ENCODE measurements around the gene METTL15.
"Not testable (repeated sequence)": the region's sequence is repeated elsewhere in the genome, so short reads cannot be mapped to it uniquely, and the experiment has no call there.

METTL15 gene

DNA sequence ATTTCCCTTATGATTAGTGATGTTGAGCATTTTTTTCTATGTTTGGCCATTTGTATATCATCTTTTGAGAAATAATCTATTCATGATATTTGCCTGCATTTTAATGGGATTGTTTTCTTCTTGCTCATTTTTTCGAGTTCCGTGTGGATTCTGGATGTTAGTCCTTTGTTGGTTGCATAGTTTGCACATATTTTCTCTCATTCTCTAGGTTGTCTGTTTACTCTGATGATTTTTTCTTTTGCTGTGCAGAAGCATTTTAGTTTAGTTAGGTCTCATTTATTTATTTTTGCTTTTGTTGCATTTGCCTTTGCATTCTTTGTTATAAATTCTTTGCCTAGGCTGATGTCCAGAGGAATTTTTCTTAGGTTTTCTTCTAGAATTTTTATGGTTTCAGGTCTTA, 87.3 kb downstream of the METTL15 start:
- DNase-seq (ENCODE audit: low read depth in 4 of 4, low spot score in 1 of 4): no peak

DNA sequence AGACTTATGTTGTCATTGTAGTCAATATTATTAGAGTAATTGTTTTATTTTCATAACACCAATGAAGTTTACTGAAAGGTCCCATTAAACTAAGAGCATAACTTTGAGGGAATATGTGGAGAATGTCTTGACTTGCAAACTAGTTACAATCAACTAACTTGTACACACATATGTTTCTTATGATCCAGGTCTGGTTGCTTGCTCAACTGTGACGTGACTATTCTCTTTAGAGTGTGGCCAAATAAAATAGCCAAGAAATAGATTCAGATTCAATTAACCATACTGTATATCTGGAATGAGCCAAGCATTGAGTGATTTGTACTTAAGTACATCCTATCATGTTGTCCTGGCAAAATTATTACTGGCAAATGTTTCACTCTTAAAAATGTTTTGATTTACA, 101.7 kb downstream of the METTL15 start:
- DNase-seq (ENCODE audit: low read depth in 4 of 4, low spot score in 1 of 4): no peak

DNA sequence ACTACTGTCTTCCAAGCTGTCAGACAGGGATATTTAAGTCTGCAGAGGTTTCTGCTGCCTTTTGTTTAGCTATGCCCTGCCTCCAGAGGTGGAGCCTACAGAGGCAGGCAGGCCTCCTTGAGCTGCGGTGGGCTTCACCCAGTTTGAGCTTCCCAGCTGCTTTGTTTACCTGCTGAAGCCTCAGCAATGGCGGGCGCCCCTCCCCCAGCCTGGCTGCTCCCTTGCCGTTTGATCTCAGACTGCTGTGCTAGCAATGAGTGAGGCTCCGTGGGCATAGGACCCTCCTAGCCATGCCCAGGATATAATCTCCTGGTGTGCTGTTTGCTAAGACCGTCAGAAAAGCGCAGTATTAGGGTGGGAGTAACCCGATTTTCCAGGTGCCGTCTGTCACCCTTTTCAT, 113.9 kb downstream of the METTL15 start:
- DNase-seq (ENCODE audit: low read depth in 4 of 4, low spot score in 1 of 4): not testable (repeated sequence)

DNA sequence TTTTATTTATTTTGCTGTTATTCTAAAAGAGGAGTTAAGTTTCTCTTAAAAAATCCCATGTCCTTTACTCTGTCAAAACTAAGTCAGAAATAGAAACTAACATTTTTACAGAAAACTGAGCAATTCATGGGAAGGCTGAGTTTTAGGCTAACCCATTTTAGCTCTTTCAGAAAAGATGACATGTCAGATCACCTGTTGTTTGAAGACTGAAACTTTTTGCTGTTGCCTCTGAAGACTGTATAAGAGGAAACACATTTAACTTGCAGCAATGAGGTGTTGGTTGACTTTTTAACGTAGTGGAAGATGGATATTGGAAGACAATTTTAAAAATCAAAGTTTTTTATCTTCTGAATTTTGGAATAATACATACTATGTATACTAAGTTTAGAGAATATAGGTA, 115.4 kb downstream of the METTL15 start:
- no peak for DNase-seq (ENCODE audit: low read depth in 4 of 4, low spot score in 1 of 4)

DNA sequence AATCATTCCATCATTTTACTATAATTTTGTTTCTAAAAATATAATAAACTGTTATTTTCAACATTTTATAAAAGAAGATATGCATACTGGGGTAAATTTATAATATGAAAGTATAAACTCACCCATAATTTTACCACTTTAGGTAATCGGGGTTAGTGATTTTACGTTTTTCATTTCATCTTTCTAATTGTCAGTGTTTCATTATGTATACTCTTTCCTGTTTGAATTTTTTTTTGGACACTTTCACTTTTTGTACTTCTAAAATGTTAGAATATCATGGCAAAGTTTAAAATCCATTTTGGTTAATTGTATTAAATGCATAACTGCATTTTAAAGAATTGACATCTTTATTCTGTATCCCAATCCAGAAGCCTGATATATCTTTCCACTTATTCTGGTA, 115.8 kb downstream of the METTL15 start:
- DNase-seq (ENCODE audit: low read depth in 4 of 4, low spot score in 1 of 4): no peak

DNA sequence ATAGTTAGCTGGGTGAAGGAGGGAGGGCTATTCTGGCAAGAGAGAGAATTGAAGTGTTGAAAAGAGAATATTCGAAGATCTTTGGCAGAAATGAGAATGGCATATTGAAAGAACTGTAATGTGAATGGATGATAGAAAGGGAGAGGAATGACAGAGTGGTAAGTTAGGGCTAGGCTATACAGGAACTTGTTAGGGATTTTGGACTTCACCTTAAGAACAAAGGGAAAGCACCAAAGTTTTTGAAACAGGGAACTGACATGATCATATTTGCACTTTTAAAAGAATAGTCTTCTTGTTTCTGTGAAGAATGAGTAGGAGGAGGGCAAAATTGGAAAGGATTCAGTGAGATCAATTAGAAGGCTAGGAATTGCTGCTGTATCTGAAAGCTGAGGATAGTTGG, 119.3 kb downstream of the METTL15 start:
- DNase-seq (ENCODE audit: low read depth in 4 of 4, low spot score in 1 of 4): no peak

DNA sequence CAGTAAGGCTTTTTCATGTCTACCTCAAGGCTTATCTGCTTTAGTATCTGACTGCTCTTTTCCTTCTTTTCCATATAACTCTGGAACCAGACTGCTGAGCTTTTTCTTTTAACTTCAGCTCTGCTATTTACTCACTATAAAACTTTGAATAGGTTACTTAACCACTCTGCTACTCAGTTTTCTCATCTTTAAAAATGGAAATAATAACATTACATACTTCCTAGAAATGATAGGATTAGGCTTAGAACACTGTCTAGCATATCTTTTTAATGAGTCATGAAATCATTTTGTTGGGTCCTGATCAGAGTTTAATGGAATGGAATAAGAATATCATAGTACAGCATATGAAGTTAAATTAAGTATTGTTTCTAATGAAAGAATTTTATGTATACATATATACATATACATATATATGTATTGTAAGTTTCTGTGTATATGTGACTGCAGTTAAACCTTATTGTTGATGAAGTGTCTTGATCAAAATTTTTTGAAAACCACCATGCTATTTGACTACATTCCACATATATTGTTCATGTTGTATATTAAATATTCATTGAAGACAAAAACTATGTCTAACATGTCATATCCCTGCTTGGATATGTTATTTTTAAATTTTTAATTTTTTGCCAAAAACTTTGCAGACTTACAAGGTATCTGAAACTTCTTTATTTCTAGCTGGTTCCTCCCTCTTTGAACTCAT, 120.2 kb downstream of the METTL15 start:
- DNase-seq (ENCODE audit: low read depth in 4 of 4, low spot score in 1 of 4): no peak

DNA sequence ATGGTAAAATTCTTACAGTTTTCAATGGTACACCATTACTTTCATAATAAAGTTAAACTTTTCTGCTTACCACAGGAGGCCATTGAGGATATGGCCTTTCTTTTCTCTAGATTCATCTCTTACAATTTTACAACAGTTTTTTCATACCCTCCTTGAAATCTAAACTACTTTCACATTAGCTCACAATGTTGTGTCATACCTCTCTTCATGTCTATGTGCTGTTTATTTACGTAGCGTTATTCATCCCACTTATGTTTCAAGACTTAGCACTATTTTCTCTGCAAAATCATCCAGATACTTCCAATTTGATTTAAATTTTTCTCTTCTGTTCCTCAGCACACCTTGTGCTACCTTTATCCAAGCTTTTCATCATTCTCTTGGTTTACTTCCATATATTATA, 123.3 kb downstream of the METTL15 start:
- no peak for DNase-seq (ENCODE audit: low read depth in 4 of 4, low spot score in 1 of 4)

DNA sequence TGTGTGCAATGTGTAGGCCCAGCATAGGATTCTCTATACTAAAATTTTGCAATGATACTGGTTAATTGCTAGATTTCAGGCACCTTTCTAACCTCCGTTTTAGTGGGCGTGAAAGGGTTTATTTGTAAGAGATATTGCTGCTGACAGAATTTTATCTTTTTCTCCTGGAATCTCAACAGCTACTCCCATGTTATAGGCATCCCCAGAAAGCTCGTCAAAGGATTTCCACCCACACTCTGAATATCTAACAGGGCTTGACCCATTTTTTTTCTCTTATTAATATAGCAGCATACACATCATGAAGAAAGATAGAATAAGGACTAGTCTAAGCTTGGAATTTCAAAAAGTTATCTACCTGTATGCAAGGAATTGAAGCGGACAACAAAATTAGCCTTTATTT, 124.5 kb downstream of the METTL15 start:
- no peak for DNase-seq (ENCODE audit: low read depth in 4 of 4, low spot score in 1 of 4)

DNA sequence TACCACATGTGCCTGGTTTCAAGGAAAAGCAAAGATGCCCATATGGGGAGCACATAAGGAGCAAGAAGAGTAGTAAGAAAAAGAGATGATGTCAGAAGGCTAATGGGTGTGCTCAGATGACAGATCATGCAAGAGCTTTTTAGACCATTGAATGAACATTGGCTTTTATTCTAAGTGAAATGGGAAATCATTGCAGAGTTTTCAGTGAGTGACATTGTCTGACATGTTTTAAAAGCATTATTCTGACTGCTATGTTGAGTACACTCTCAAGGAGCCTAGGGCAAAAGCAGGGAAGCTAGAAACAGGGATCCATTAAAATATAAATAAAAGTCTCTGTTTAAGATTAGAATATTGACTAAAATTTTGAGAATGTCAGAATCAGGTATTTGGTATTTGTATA, 133.6 kb downstream of the METTL15 start:
- DNase-seq (ENCODE audit: low read depth in 4 of 4, low spot score in 1 of 4): no peak

DNA sequence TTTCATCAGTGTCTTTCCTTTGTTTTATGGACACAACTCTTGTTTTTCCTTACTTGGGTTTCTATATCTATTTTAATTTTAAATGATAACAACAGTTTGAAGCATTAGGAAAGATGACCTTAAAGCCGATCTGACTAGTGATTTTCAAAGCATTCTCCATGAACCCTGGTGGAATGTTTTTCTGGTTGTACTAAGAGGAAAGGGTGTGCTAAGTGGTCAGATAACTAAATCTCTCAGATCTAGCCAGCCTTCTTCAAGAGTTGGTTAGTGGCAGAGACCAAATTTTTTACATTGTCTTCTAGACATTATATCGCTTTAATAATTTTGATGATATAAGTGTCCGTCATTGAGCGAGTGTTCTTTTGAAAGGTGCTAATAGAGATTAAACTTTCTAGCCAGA, 134.4 kb downstream of the METTL15 start:
- no peak for DNase-seq (ENCODE audit: low read depth in 4 of 4, low spot score in 1 of 4)

DNA sequence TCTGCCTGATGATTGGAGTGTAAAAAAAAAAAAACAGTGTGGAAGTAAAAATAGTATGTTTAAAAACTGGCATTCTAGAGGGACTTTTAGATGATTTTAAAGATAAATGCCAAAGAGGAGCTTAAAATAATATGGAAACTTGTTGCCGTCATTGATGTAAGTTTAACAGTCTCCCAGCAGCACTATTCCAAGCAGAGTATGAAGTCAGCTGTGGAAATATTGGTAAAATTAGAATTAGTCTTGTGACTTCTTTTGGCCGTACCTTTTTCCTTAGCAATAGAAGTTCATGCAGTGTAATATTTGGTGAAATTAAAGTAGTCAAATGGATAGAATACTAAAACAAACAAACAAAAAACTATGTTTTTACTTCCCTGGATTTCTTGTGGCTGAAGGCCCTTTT, 134.9 kb downstream of the METTL15 start:
- no peak for DNase-seq (ENCODE audit: low read depth in 4 of 4, low spot score in 1 of 4)

DNA sequence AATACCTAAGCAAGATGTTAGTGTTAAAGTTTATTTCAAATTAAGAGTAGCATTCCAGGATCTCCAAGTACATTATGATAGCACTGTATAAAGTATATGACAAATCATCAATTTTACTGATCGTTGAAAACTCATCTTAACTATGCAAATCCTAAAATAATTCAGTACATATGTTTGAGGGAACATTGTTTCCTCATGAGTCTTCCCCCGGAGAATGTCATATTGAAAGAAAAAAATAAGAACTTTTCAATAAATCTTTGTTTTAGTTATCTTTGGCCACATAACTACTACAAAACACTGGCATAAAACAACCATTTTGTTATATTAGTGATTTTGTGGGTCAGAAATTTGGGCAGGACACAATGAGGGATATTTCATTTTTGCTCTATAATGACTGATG, 135.4 kb downstream of the METTL15 start:
- DNase-seq (ENCODE audit: low read depth in 4 of 4, low spot score in 1 of 4): no peak

DNA sequence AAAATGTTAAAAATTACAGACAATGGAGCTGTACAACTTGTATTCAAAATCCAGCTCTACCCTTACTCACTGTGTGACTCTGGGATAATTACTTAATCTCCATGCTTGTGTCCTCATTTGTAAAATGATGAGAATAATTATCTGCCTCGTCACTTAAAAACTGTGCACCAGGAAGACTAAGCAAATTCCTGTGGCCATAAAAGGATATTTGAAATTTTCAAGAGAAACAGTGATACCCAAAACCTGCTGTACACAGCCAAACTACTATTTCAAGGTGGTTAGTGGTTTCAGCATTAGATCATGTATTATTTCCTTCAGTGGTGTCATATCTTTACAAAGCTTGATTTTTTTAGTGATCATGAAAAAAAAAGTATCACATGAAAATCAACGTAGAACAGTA, 136.9 kb downstream of the METTL15 start:
- no peak for DNase-seq (ENCODE audit: low read depth in 4 of 4, low spot score in 1 of 4)

DNA sequence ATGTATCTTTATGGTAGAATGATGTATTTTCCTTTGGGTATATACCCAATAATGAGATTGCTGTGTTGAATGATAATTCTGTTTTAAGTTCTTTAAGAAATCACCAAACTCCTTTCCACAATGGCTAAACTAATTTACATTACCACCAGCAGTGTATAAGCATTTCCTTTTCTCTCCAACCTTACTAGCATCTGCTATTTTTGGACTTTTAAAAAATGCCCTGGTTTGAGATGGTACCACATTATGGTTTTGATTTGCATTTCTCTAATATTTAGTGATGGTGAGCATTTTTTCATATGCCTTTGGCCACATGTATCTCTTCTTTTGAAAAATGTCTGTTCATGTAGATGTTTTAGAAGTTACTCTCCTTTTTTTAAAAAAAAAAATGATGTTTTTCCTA, 142.0 kb downstream of the METTL15 start:
- no peak for DNase-seq (ENCODE audit: low read depth in 4 of 4, low spot score in 1 of 4)

DNA sequence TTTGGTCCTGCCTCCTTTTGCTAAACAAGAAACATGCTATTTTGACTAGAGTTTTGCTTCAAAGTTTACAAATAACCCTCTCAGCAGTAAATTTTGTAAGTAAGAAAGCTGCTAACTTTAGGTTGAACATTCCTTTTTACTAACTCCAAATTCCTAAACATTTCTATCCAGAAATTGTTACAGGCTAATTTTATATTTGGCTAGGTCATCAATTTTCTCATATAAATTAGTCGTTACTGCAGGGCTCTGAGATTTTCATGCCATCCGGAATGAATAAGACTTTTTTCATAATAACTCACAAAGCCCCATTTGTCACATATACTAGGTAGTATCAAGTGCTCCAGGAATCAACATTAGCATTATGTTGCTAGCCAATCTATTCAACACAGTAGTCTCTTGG, 143.1 kb downstream of the METTL15 start:
- DNase-seq (ENCODE audit: low read depth in 4 of 4, low spot score in 1 of 4): no peak

DNA sequence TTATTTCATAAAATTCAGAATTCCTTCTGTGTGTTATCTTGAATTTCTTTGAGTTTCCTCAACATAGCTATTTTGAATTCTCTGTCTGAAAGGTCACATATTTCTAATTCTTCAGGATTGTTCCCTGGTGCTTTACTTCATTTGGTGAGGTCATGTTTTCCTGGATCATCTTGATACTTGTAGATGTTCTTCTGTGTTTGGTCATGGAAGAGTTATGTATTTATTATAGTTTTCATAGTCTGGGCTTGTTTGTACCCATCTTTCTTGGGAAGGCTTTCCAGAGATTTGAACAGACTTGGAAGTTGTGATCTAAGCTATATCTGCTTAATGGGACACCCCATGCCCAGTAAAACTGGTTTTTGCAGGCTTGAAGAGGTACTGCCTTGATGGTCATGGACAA, 149.6 kb downstream of the METTL15 start:
- DNase-seq (ENCODE audit: low read depth in 4 of 4, low spot score in 1 of 4): no peak

DNA sequence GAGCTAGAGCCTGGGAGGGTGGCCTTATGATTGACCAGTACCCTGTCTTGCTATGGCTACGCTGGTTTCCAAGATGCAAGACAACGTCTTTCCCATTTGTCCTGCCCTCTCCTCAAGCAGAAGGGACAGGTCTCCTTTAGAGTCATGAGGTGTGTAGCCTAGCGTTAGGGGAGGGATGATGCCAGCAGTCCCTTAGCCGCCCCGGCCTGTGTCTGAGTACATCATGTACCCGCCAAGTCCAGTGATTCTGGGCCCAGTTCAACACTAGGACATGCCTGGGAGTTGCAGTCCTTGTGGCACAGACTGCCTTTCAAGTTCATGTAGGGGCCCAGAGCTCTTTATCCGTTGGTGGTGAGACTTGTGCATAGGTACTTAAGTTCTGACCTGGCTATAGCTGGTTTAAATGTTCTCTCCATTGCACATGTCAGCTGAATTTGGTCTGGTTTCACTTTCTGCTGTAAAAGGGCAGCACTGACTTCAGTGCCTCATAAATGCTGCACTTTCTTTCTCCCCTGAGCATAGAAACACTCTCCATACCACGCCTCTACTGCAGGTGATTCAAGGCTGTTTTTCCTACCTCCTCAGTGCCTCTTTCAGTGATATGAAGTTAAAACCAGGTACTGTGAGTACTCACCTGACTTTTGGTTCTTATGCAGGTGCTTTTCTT, 151.1 kb downstream of the METTL15 start:
- no peak for DNase-seq (ENCODE audit: low read depth in 4 of 4, low spot score in 1 of 4)

DNA sequence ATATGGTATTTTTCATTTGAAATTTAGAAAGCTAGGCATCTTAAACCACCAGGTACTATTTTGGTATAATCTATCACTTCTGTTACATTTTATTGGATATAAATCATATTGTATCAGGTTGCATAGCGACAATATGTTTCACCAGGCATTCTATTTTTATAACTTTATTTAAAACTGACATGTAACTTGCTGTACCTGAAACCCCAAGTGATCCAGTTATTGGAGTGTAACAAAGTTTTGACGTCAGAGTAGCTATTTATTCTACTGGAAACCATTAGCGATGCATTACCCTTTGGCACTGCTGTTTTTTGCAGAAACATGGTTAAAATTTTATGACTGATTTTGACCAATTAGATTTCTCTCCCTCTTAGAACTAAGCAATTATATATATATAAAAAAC, 160.7 kb downstream of the METTL15 start:
- DNase-seq (ENCODE audit: low read depth in 4 of 4, low spot score in 1 of 4): no peak

DNA sequence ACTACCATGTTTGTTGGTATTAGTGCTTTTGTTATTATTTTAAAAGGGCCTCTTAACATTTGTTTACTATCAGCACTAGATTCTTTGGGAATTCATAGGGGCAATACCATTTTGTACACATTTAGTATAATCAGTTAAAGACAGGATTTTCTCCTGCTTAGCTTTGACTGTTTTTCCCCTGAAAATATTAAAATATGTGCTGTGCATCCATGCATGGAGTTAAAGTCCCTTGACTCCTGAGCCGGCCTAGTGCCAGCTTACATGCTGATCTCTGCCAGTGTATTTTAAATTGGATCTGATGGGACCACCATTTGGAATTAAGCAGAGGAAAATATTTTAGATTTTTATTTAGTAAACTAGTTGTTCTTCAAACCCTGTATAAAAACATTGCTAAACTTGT, 161.4 kb downstream of the METTL15 start:
- no peak for DNase-seq (ENCODE audit: low read depth in 4 of 4, low spot score in 1 of 4)

DNA sequence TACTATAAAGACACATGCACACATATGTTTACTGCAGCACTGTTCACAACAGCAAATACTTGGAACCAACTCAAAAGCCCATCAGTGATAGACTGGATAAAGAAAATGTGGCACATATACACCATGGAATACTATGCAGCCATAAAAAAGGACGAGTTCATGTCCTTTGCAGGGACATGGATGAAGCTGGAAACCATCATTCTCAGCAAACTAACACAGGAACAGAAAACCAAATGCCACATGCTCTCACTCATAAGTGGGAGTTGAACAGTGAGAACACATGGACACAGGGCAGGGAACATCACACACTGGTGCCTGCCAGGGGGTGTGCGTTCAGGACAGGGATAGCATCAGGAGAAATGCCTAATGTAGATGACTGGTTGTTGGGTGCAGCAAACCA, 164.1 kb downstream of the METTL15 start:
- DNase-seq (ENCODE audit: low read depth in 4 of 4, low spot score in 1 of 4): not testable (repeated sequence)

DNA sequence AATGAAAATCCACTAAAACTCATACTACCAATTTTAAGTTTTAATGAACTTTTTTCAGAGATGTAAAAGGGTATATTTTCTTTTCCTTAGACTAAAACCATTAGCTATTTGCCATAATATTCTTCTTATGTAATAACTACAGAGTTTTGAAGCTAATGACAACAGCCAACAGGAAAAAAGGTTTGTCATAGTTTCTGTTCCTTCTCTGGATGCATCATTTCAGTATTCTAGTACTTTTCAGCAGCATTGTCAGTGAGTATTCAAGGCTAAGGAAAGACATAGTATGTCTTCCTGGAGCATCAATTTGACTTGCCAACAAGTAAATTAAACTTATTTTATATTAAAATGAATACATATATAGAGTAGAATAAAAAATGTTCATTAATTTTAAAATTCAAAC, 166.0 kb downstream of the METTL15 start:
- DNase-seq (ENCODE audit: low read depth in 4 of 4, low spot score in 1 of 4): no peak

DNA sequence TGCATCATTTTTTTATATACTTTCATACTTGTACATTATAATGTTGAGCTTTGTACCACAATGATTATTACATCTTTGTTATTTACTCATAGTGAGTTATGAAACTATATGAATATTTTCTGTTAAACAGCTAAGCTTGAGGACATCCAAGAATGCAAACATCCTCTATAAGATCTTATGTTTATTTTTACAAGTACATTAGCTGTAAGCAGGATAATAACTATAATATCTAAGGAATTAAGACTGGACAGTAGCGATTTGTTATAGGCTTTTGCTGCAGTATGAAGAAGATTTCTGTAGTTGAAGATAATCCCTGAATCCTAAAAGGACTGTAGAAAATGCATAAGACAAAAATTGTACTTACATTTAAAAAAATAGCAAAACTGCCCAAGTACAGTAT, 176.0 kb downstream of the METTL15 start:
- DNase-seq (ENCODE audit: low read depth in 4 of 4, low spot score in 1 of 4): no peak

All from stimulated activated CD4-positive, alpha-beta T cell treated with anti-CD3 and anti-CD28 coated beads, Interleukin-1b, Interleukin-23, amount 100 ng/mL, for 24 hours (primary cell).